NT2/D1 (cell line): ENCODE data around the gene SLC19A1.

Experiments
- DNase-seq: peaks from one replicate; pipeline ENCODE4 v3.0.0-alpha.2; 2011; ENCODE audit warnings: low read depth, low spot score
- H3K27me3 ChIP-seq: 2 replicates; pipeline ENCODE4 v1.6.0; 2011; ENCODE audit warnings: mild to moderate bottlenecking; ENCODE audit not compliant: insufficient read length, insufficient read depth
- H3K36me3 ChIP-seq: 2 replicates; pipeline ENCODE4 v1.6.1; 2011; ENCODE audit warnings: mild to moderate bottlenecking, low read length, mixed read lengths; ENCODE audit not compliant: insufficient read depth, insufficient read length
- H3K4me1 ChIP-seq: 2 replicates; pipeline ENCODE4 v1.5.1; 2011; ENCODE audit not compliant: insufficient read depth, insufficient read length
- H3K4me3 ChIP-seq: 2 replicates; pipeline ENCODE4 v1.5.1; 2011; ENCODE audit warnings: low read depth; ENCODE audit not compliant: insufficient read length
- H3K9ac ChIP-seq: 2 replicates; pipeline ENCODE4 v1.6.0; 2011; ENCODE audit warnings: low read depth; ENCODE audit not compliant: insufficient read length
- H3K9me3 ChIP-seq: 2 replicates; pipeline ENCODE4 v1.5.1; 2011; ENCODE audit warnings: mild to moderate bottlenecking, low read length; ENCODE audit not compliant: insufficient read depth
- SUZ12 ChIP-seq: IDR thresholded peaks from 2 replicates; pipeline ENCODE4 v1.6.1; 2011; ENCODE audit not compliant: insufficient read length, insufficient read depth; ENCODE audit errors: extremely low read depth
- YY1 ChIP-seq: IDR thresholded peaks from 2 replicates; pipeline ENCODE4 v1.6.1; 2011; ENCODE audit not compliant: insufficient read length, insufficient read depth
- ZNF274 ChIP-seq: IDR thresholded peaks from 2 replicates; pipeline ENCODE4 v1.6.1; 2011; ENCODE audit warnings: mild to moderate bottlenecking, low read depth, low read length

Gene SLC19A1

GRCh38 chr21:45575993-45576837 is 34.0 kb upstream of the SLC19A1 start:
- Histone ChIP-seq H3K9me3 (no peaks in the 10 kb centered on the region; the same call in 1 of the 2 replicates), H3K36me3 (no peaks in the 10 kb centered on the region), H3K4me3 (no peak overlapping the region), H3K9ac (no peak overlapping the region), H3K4me1 (peaks cover 14% of the 10 kb centered on the region), H3K27me3 (peaks cover 26% of the 10 kb centered on the region)
- TF ChIP-seq SUZ12 (no peak), YY1 (no peak), ZNF274 (no peak)
- no peak for DNase-seq

- DNase-seq = no peak
- Histone ChIP-seq H3K36me3 (no peaks in the 10 kb centered on the region), H3K9ac (no peak overlapping the region), H3K4me3 (no peak overlapping the region), H3K9me3 (no peaks in the 10 kb centered on the region), H3K27me3 (peaks cover 24% of the 10 kb centered on the region), H3K4me1 (peaks cover 8% of the 10 kb centered on the region)
- TF ChIP-seq SUZ12 (no peak), ZNF274 (no peak), YY1 (no peak)
Observed at GRCh38 chr21:45575304-45575992, 33.2 kb upstream of the SLC19A1 start.

GRCh38 chr21:45574691-45575090 is 32.5 kb upstream of the SLC19A1 start:
- Histone ChIP-seq H3K36me3 (no peaks in the 10 kb centered on the region), H3K9me3 (no peaks in the 10 kb centered on the region), H3K27me3 (peaks cover 21% of the 10 kb centered on the region), H3K4me1 (peaks cover 8% of the 10 kb centered on the region), H3K4me3 (no peak overlapping the region), H3K9ac (no peak overlapping the region)
- DNase-seq = no peak
- TF ChIP-seq ZNF274 = no peak
- TF ChIP-seq SUZ12 = no peak
- no peak for TF ChIP-seq YY1

- Histone ChIP-seq H3K27me3 (peaks cover 21% of the 10 kb centered on the region), H3K4me3 (no peak overlapping the region), H3K9me3 (no peaks in the 10 kb centered on the region), H3K36me3 (no peaks in the 10 kb centered on the region), H3K4me1 (peaks cover 8% of the 10 kb centered on the region), H3K9ac (peak overlapping the region; percentile 52)
- DNase-seq = no peak
- no peak for TF ChIP-seq SUZ12
- no peak for TF ChIP-seq ZNF274
- no peak for TF ChIP-seq YY1
Observed at GRCh38 chr21:45574081-45574501, 31.9 kb upstream of the SLC19A1 start.

GRCh38 chr21:45573452-45574035 is 31.3 kb upstream of the SLC19A1 start:
- TF ChIP-seq SUZ12 (no peak), ZNF274 (no peak), YY1 (no peak)
- Histone ChIP-seq H3K4me1 (peaks cover 8% of the 10 kb centered on the region), H3K36me3 (no peaks in the 10 kb centered on the region), H3K9ac (peak overlapping the region; percentile 52), H3K9me3 (no peaks in the 10 kb centered on the region), H3K27me3 (peaks cover 27% of the 10 kb centered on the region), H3K4me3 (no peak overlapping the region)
- DNase-seq = no peak

DNA sequence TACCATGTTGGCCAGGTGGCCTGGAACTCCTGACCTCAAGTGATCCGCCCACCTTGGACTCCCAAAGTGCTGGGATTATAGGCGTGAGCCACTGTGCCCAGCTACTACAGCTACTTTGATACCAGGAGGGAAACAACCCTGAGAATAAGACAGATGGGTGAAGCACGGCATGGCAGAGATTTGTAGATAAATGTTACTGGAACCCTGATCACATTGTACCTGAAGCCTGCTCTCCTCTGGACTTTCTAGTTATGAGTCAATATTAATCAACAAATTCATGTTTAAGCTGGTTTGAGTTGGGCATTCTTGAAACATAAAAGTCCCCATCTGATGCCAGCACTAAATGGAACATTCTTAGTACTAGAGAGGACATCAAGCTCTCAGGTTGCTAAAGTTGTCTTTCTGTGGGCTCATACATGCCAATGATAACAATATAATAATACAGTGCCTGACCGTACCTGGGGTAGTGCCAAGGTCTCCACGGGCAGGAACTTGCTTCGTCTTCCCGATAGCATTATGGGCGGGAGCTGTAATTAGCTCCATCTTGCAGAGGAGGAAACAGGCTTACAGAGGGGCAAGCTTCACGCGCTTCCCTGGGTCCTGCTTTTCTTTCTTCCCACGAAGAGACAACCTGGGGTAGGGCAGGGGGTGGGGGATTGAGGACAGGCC is 30.7 kb upstream of the SLC19A1 start:
- TF ChIP-seq YY1 (no peak), SUZ12 (no peak), ZNF274 (no peak)
- Histone ChIP-seq H3K9ac (no peak overlapping the region), H3K27me3 (peaks cover 24% of the 10 kb centered on the region)

More for the DNA sequence above, 30.7 kb upstream of the SLC19A1 start:
- Histone ChIP-seq H3K4me3 (no peak overlapping the region), H3K36me3 (no peaks in the 10 kb centered on the region), H3K4me1 (peaks cover 8% of the 10 kb centered on the region), H3K9me3 (no peaks in the 10 kb centered on the region)
- DNase-seq = no peak
